ENCODE data around the gene GUCY1A1.

The GUCY1A1 gene

GRCh38 chr4:155660436-155660835, 6.2 kb upstream of the GUCY1A1 start:
- no peak for DNase-seq

GRCh38 chr4:155665054-155665453, 1.6 kb upstream of the GUCY1A1 start:
- no peak for DNase-seq

GRCh38 chr4:155667222-155667567, 547 bp downstream of the GUCY1A1 start:
- DNase-seq = no peak

GRCh38 chr4:155667568-155668511, 1.2 kb downstream of the GUCY1A1 start:
- no peak for DNase-seq

- DNase-seq = no peak
Measured at GRCh38 chr4:155668707-155669220, 2.1 kb downstream of the GUCY1A1 start.

GRCh38 chr4:155672342-155672741, 5.7 kb downstream of the GUCY1A1 start:
- DNase-seq = no peak

- no peak for DNase-seq
Measured at GRCh38 chr4:155673453-155673979, 6.9 kb downstream of the GUCY1A1 start.

- DNase-seq = no peak
Measured at GRCh38 chr4:155674669-155675071, 8.0 kb downstream of the GUCY1A1 start.

- no peak for DNase-seq
Measured at GRCh38 chr4:155675709-155676429, 9.2 kb downstream of the GUCY1A1 start.

GRCh38 chr4:155676430-155676825, 9.8 kb downstream of the GUCY1A1 start:
- no peak for DNase-seq

GRCh38 chr4:155678011-155678410, 11.4 kb downstream of the GUCY1A1 start:
- DNase-seq = no peak

GRCh38 chr4:155679343-155679742, 12.7 kb downstream of the GUCY1A1 start:
- no peak for DNase-seq

GRCh38 chr4:155681886-155682285, 15.2 kb downstream of the GUCY1A1 start:
- no peak for DNase-seq

GRCh38 chr4:155684423-155684822, 17.8 kb downstream of the GUCY1A1 start:
- no peak for DNase-seq

- no peak for DNase-seq
Measured at GRCh38 chr4:155684892-155685541, 18.4 kb downstream of the GUCY1A1 start.

- DNase-seq = no peak
Measured at GRCh38 chr4:155687380-155687982, 20.8 kb downstream of the GUCY1A1 start.

GRCh38 chr4:155688211-155688610, 21.6 kb downstream of the GUCY1A1 start:
- no peak for DNase-seq

GRCh38 chr4:155688860-155689259, 22.2 kb downstream of the GUCY1A1 start:
- no peak for DNase-seq

- no peak for DNase-seq
Measured at GRCh38 chr4:155690044-155690837, 23.6 kb downstream of the GUCY1A1 start.

- DNase-seq = no peak
Measured at GRCh38 chr4:155692361-155692760, 25.7 kb downstream of the GUCY1A1 start.

- no peak for DNase-seq
Measured at GRCh38 chr4:155693015-155693663, 26.5 kb downstream of the GUCY1A1 start.

Data from NCI-H1092 (cell line).